Naive thymus-derived CD4-positive, alpha-beta T cell (primary cell): ENCODE measurements around the gene NUDT3. TPM values are rescaled to one million over a fixed set of nuclear protein-coding genes. Genes with fewer than 3 reads are reported as not detected.
A peak's percentile ranks its signal among the peaks of the same experiment; 100 is the strongest.

Experiments used
- ATAC-seq: fragments of 150-1000 bp; cut with Tn5 transposase; 2 replicates; pipeline ENCODE4 v1.10.0; 2021; ENCODE audit warnings: mild to moderate bottlenecking, moderate library complexity
- CTCF ChIA-PET: fragments of 350-600 bp; sonication (Branson Sonifier 250); formaldehyde crosslinking; loops from one replicate; lab custom pipeline; 2021; ENCODE audit warnings: antibody characterized with exemption; lab: Charles Lee
- POLR2A ChIA-PET: fragments of 350-600 bp; sonication (Branson Sonifier 250); formaldehyde crosslinking; loops from one replicate; lab custom pipeline; 2021; ENCODE audit warnings: antibody characterized with exemption, inconsistent platforms; lab: Charles Lee
- DNase-seq, 9 donors: peaks; one replicate each; pipeline versions ENCODE4 v3.0.0 to v3.0.0-alpha.2; 2020 to 2022; ENCODE audit warnings: mixed read lengths in 1 of 9
- H3K27ac ChIP-seq: one replicate; pipeline ENCODE4 v1.7.0; 2013; ENCODE audit warnings: mild to moderate bottlenecking, low read depth, low read length, moderate library complexity
- H3K27me3 ChIP-seq, 2 donors: one replicate each; pipeline ENCODE4 v1.7.0; 2013; ENCODE audit warnings: low read length in 2 of 2, mild to moderate bottlenecking in 2 of 2, moderate library complexity in 2 of 2; ENCODE audit not compliant: control insufficient read depth in 2 of 2, insufficient read depth in 2 of 2
- H3K36me3 ChIP-seq, 3 experiments: 1 replicate in 2 of 3; 2 replicates in 1 of 3; pipeline ENCODE4 v1.7.0; 2013; ENCODE audit warnings: low read length in 3 of 3, mild to moderate bottlenecking in 3 of 3, moderate library complexity in 1 of 3; ENCODE audit not compliant: insufficient read depth in 3 of 3, control insufficient read depth in 2 of 3
- H3K4me1 ChIP-seq, 2 donors: one replicate each; pipeline ENCODE4 v1.7.0; 2013; ENCODE audit warnings: low read length in 2 of 2, mild to moderate bottlenecking in 2 of 2, moderate library complexity in 1 of 2; ENCODE audit not compliant: control insufficient read depth in 2 of 2, insufficient read depth in 2 of 2
- H3K4me3 ChIP-seq: 2 replicates; pipeline ENCODE4 v1.7.0; 2013; ENCODE audit warnings: mild to moderate bottlenecking, low read length
- H3K9me3 ChIP-seq, 3 experiments: 1 replicate in 2 of 3; 2 replicates in 1 of 3; pipeline ENCODE4 v1.7.0; 2013; ENCODE audit warnings: low read length in 3 of 3; ENCODE audit not compliant: control insufficient read depth in 2 of 3
- H3K27ac Mint-ChIP-seq, 9 donors: one replicate each; pipeline ENCODE4 v1.8.0; 2020 to 2022; ENCODE audit warnings: mixed read lengths in 9 of 9, mild to moderate bottlenecking in 8 of 9, moderate library complexity in 5 of 9, inconsistent platforms in 2 of 9
- H3K27me3 Mint-ChIP-seq, 5 donors: one replicate each; pipeline ENCODE4 v1.8.0; 2021 to 2022; ENCODE audit warnings: mixed read lengths in 5 of 5, mild to moderate bottlenecking in 1 of 5
- H3K36me3 Mint-ChIP-seq, 5 donors: one replicate each; pipeline ENCODE4 v1.8.0; 2020 to 2022; ENCODE audit warnings: mixed read lengths in 5 of 5, mild to moderate bottlenecking in 3 of 5, inconsistent platforms in 1 of 5
- H3K4me1 Mint-ChIP-seq, 7 donors: one replicate each; pipeline ENCODE4 v1.8.0; 2020 to 2022; ENCODE audit warnings: mixed read lengths in 7 of 7, mild to moderate bottlenecking in 3 of 7, inconsistent platforms in 1 of 7
- H3K4me3 Mint-ChIP-seq, 10 donors: one replicate each; pipeline ENCODE4 v1.8.0; 2020 to 2022; ENCODE audit warnings: mild to moderate bottlenecking in 10 of 10, mixed read lengths in 10 of 10, moderate library complexity in 6 of 10, inconsistent platforms in 2 of 10
- H3K9me3 Mint-ChIP-seq, 11 donors: one replicate each; pipeline ENCODE4 v1.8.0; 2020 to 2022; ENCODE audit warnings: mixed read lengths in 11 of 11, mild to moderate bottlenecking in 4 of 11, inconsistent platforms in 1 of 11, moderate library complexity in 1 of 11
- intact Hi-C, 2 donors: fragments of 100-400 bp; cut with micrococcal nuclease; formaldehyde crosslinking; loops; one replicate each; pipeline ENCODE4 v1.15.1; 2023
- polyA plus RNA-seq, 2 donors: library from polyadenylated mRNA; unstranded; fragments of 300-500 nt; fragmentation: Illumina TruSeq; gene quantifications; one replicate each; pipeline ENCODE4 v1.2.3, GENCODE V29; 2021
- total RNA-seq, 6 experiments: library from RNA in 5 of 6; stranded (reverse) in 5 of 6; gene quantifications; 1 replicate in 5 of 6; 2 replicates in 1 of 6; pipeline ENCODE4 v1.2.3 and lab custom pipeline; 2021 to 2026

Gene NUDT3
- total and polyA plus RNA-seq, 7 experiments from 2014 or later: 10.4 to 29.7 (median 23.4) TPM

- Histone ChIP-seq H3K4me1 (peaks cover 0 to 10% of the 10 kb centered on the region in 2 donors), H3K27ac (no peak overlapping the region), H3K27me3 (no peaks in the 10 kb centered on the region), H3K4me3 (no peak overlapping the region), H3K9me3 (no peaks in the 10 kb centered on the region), H3K36me3 (peaks cover 0 to 12% (median 0%) of the 10 kb centered on the region in 3 experiments)
- Mint-ChIP-seq H3K36me3 (peaks cover 0 to 16% (median 6%) of the 10 kb centered on the region in 5 donors), H3K4me1 (peaks cover 24 to 55% (median 49%) of the 10 kb centered on the region in 7 donors), H3K9me3 (peaks cover 0 to 4% (median 0%) of the 10 kb centered on the region in 11 donors), H3K4me3 (no peak overlapping the region), H3K27ac (peak overlapping the region in 6 of 9 donors; percentile 7 to 69 (median 52)), H3K27me3 (no peaks in the 10 kb centered on the region)
- DNase-seq (no peak), ATAC-seq (no peak)
- CTCF ChIA-PET: interaction anchor here (0.6 kb wide), 1 partner anchor 29 kb away, joined by 6 read pairs; no protein-coding TSS in a partner anchor
- intact Hi-C loops: loop anchor here in 1 of 2 donors (10.0 kb wide), 1 partner anchor 46 kb away; no protein-coding TSS in a partner anchor
- POLR2A ChIA-PET: no interaction called here
These were observed 73.7 kb downstream of the NUDT3 start for GRCh38 chr6:34318499-34319470.

- Histone ChIP-seq H3K27me3 (no peaks in the 10 kb centered on the region), H3K4me3 (no peak overlapping the region), H3K9me3 (no peaks in the 10 kb centered on the region), H3K36me3 (peaks cover 0 to 8% (median 0%) of the 10 kb centered on the region in 3 experiments), H3K27ac (no peak overlapping the region), H3K4me1 (peaks cover 0 to 10% of the 10 kb centered on the region in 2 donors)
- Mint-ChIP-seq H3K9me3 (peaks cover 0 to 3% (median 0%) of the 10 kb centered on the region in 11 donors), H3K4me3 (no peak overlapping the region), H3K4me1 (peaks cover 24 to 60% (median 54%) of the 10 kb centered on the region in 7 donors), H3K27me3 (no peaks in the 10 kb centered on the region), H3K36me3 (peaks cover 0 to 19% (median 2%) of the 10 kb centered on the region in 5 donors), H3K27ac (peak overlapping the region in 3 of 9 donors; percentile 2 to 56 (median 46))
- DNase-seq (no peak), ATAC-seq (no peak)
- ChIA-PET POLR2A (no interaction called here), CTCF (interaction anchor here (0.9 kb wide), 1 partner anchor 37 kb away, joined by 3 read pairs; no protein-coding TSS in a partner anchor)
- intact Hi-C loops: loop anchor here in 1 of 2 donors (10.0 kb wide), 1 partner anchor 47 kb away; no protein-coding TSS in a partner anchor
These were observed 74.5 kb downstream of the NUDT3 start for GRCh38 chr6:34317882-34318498.

DNA sequence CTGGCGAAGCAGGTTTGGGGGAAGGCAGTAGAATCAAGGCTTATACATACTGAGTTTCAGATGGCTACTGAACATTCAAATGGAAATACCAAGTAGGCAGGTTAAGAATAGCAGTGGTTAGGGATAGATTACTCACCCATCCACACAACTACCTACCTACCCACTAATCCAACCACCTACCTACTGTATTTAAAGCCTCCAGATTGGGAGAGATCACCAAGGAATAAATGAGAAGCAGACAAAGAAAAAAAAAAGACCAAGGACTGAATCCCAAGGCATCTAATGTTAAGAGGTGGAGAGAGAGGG, 75.3 kb downstream of the NUDT3 start:
- Mint-ChIP-seq H3K9me3 (no peaks in the 10 kb centered on the region), H3K4me1 (peaks cover 24 to 61% (median 56%) of the 10 kb centered on the region in 7 donors), H3K4me3 (no peak overlapping the region), H3K36me3 (peaks cover 0 to 12% (median 2%) of the 10 kb centered on the region in 5 donors), H3K27ac (peak overlapping the region in 8 of 9 donors; percentile 38 to 94 (median 71)), H3K27me3 (no peaks in the 10 kb centered on the region)
- intact Hi-C loops: loop anchor here in 1 of 2 donors (10.0 kb wide), 1 partner anchor 48 kb away; no protein-coding TSS in a partner anchor
- DNase-seq (no peak), ATAC-seq (no peak)
- ChIA-PET CTCF (interaction anchor here (0.9 kb wide), 1 partner anchor 36 kb away, joined by 3 read pairs; no protein-coding TSS in a partner anchor), POLR2A (no interaction called here)
- Histone ChIP-seq H3K27me3 (no peaks in the 10 kb centered on the region), H3K4me3 (no peak overlapping the region), H3K9me3 (no peaks in the 10 kb centered on the region), H3K4me1 (peaks cover 0 to 10% of the 10 kb centered on the region in 2 donors), H3K36me3 (peaks cover 0 to 7% (median 0%) of the 10 kb centered on the region in 3 experiments), H3K27ac (no peak overlapping the region)

GRCh38 chr6:34316431-34317171, 75.9 kb downstream of the NUDT3 start:
- Histone ChIP-seq H3K9me3 (no peaks in the 10 kb centered on the region), H3K27me3 (no peaks in the 10 kb centered on the region), H3K4me3 (no peak overlapping the region), H3K36me3 (peaks cover 0 to 7% (median 0%) of the 10 kb centered on the region in 3 experiments), H3K4me1 (peaks cover 0 to 10% of the 10 kb centered on the region in 2 donors), H3K27ac (no peak overlapping the region)
- Mint-ChIP-seq H3K4me1 (peaks cover 24 to 64% (median 56%) of the 10 kb centered on the region in 7 donors), H3K9me3 (no peaks in the 10 kb centered on the region), H3K4me3 (no peak overlapping the region), H3K27me3 (no peaks in the 10 kb centered on the region), H3K36me3 (peaks cover 0 to 13% (median 0%) of the 10 kb centered on the region in 5 donors), H3K27ac (peak overlapping the region in 8 of 9 donors; percentile 38 to 94 (median 73))
- ChIA-PET CTCF (interaction anchor here (0.6 kb wide), 1 partner anchor 987 kb away, joined by 3 read pairs; no protein-coding TSS in a partner anchor), POLR2A (interaction anchor here (0.8 kb wide), 1 partner anchor 103 kb away, joined by 3 read pairs; no protein-coding TSS in a partner anchor)
- DNase-seq: no peak
- ATAC-seq: no peak
- intact Hi-C loops: loop anchor here in 1 of 2 donors (10.0 kb wide), 1 partner anchor 48 kb away; no protein-coding TSS in a partner anchor

- Histone ChIP-seq H3K4me3 (no peak overlapping the region), H3K36me3 (peaks cover 0 to 5% (median 0%) of the 10 kb centered on the region in 3 experiments), H3K9me3 (no peaks in the 10 kb centered on the region), H3K27me3 (no peaks in the 10 kb centered on the region), H3K27ac (peak overlapping the region; percentile 27), H3K4me1 (peaks cover 0 to 10% of the 10 kb centered on the region in 2 donors)
- H3K36me3 Mint-ChIP-seq: peaks cover 0 to 15% (median 0%) of the 10 kb centered on the region in 5 donors
- ChIA-PET CTCF (interaction anchor here (0.6 to 0.7 kb wide), 2 partner anchors 118 to 988 kb away, joined by 3 read pairs; no protein-coding TSS in a partner anchor), POLR2A (interaction anchor here (0.6 to 0.8 kb wide), 2 partner anchors 21 to 103 kb away, joined by 3 to 4 read pairs; no protein-coding TSS in a partner anchor)
- H3K9me3 Mint-ChIP-seq: no peaks in the 10 kb centered on the region
- ATAC-seq: peak; percentile 81
- DNase-seq: peak in 3 of 9 donors; percentile 2 to 11 (median 6)
- intact Hi-C loops: loop anchor here in 1 of 2 donors (10.0 kb wide), 1 partner anchor 49 kb away; no protein-coding TSS in a partner anchor
- peak overlapping the region; percentile 17 to 94 (median 73) for H3K27ac Mint-ChIP-seq
- peak overlapping the region; percentile 15 to 66 (median 56) for H3K4me3 Mint-ChIP-seq
- H3K4me1 Mint-ChIP-seq: peaks cover 24 to 71% (median 58%) of the 10 kb centered on the region in 7 donors
- no peaks in the 10 kb centered on the region for H3K27me3 Mint-ChIP-seq
These were observed 76.7 kb downstream of the NUDT3 start for GRCh38 chr6:34315780-34316179.
